K562 (cell line): Measurements from ENCODE around the gene SLC27A2.

Experiments used
- BHLHE40 ChIP-seq: IDR thresholded peaks from 2 replicates; pipeline ENCODE4 v1.6.1; 2011; ENCODE audit warnings: low read length, improper control_type of control experiment
- RCOR1 ChIP-seq, 2 experiments: IDR thresholded peaks; 2 replicates each; pipeline ENCODE4 v1.6.1; 2012; ENCODE audit warnings: low read depth in 2 of 2, low read length in 2 of 2, borderline replicate concordance in 1 of 2, improper control_type of control experiment in 1 of 2
- TF ChIP-seq, protein P1 (sequence below): fragments of 250-450 bp; sonication (Bioruptor Pico); IDR thresholded peaks from 2 replicates; pipeline ENCODE4 v1.5.0; 2022; ENCODE audit warnings: mild to moderate bottlenecking
- TF ChIP-seq, protein P2 (sequence below), 2 experiments: fragments of 450-650 bp; formaldehyde crosslinking in 1 of 2; IDR thresholded peaks; 2 replicates each; pipeline versions ENCODE4 v1.4.0 to v1.6.1; 2014 to 2020; ENCODE audit warnings: mild to moderate bottlenecking in 2 of 2, borderline replicate concordance in 1 of 2, low read depth in 1 of 2

DNA sequence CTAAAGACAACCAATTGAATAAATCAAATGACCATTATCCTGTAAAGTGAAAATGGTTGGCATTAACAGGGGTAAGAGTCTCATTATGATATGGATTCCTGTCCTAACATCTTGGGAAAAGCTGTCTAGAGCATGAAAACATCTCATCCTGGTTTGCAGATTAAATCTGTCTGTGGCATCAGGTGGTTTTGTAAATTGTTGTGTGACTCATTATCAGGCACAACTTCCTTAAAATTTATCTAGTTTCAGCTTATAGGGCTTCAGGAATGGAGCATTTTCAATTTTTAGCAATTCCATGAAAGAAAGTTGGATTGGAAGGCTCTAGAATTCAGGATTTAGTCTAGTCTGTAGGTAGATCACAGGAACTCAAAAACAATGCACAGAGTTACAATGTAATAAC, 31.1 kb upstream of the SLC27A2 start:
- TF ChIP-seq RCOR1 (IDR thresholded peaks at IDR 0.05; ENCODE audit: borderline replicate concordance in 1 of 2, low read depth in 2 of 2, low read length in 2 of 2): no peak
- no peak for TF ChIP-seq BHLHE40
- TF ChIP-seq, protein P1, sequence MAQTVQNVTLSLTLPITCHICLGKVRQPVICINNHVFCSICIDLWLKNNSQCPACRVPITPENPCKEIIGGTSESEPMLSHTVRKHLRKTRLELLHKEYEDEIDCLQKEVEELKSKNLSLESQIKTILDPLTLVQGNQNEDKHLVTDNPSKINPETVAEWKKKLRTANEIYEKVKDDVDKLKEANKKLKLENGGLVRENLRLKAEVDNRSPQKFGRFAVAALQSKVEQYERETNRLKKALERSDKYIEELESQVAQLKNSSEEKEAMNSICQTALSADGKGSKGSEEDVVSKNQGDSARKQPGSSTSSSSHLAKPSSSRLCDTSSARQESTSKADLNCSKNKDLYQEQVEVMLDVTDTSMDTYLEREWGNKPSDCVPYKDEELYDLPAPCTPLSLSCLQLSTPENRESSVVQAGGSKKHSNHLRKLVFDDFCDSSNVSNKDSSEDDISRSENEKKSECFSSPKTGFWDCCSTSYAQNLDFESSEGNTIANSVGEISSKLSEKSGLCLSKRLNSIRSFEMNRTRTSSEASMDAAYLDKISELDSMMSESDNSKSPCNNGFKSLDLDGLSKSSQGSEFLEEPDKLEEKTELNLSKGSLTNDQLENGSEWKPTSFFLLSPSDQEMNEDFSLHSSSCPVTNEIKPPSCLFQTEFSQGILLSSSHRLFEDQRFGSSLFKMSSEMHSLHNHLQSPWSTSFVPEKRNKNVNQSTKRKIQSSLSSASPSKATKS (CRISPR knock-in tag): no peak
- TF ChIP-seq, protein P2, sequence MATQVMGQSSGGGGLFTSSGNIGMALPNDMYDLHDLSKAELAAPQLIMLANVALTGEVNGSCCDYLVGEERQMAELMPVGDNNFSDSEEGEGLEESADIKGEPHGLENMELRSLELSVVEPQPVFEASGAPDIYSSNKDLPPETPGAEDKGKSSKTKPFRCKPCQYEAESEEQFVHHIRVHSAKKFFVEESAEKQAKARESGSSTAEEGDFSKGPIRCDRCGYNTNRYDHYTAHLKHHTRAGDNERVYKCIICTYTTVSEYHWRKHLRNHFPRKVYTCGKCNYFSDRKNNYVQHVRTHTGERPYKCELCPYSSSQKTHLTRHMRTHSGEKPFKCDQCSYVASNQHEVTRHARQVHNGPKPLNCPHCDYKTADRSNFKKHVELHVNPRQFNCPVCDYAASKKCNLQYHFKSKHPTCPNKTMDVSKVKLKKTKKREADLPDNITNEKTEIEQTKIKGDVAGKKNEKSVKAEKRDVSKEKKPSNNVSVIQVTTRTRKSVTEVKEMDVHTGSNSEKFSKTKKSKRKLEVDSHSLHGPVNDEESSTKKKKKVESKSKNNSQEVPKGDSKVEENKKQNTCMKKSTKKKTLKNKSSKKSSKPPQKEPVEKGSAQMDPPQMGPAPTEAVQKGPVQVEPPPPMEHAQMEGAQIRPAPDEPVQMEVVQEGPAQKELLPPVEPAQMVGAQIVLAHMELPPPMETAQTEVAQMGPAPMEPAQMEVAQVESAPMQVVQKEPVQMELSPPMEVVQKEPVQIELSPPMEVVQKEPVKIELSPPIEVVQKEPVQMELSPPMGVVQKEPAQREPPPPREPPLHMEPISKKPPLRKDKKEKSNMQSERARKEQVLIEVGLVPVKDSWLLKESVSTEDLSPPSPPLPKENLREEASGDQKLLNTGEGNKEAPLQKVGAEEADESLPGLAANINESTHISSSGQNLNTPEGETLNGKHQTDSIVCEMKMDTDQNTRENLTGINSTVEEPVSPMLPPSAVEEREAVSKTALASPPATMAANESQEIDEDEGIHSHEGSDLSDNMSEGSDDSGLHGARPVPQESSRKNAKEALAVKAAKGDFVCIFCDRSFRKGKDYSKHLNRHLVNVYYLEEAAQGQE (IDR thresholded peaks at IDR 0.05; ENCODE audit: borderline replicate concordance): no peak
- TF ChIP-seq, protein P2 (CRISPR knock-in tag; IDR thresholded peaks at IDR 0.05; ENCODE audit: low read depth): no peak
